NCI-H1694 treated with DMSO at 0.1 percent for 48 hours (cell line): ENCODE data around the gene GJD2.

Experiments
- DNase-seq: peaks from one replicate; lab custom pipeline; 2025; lab: John Stamatoyannopoulos, UW

GJD2 gene

DNA sequence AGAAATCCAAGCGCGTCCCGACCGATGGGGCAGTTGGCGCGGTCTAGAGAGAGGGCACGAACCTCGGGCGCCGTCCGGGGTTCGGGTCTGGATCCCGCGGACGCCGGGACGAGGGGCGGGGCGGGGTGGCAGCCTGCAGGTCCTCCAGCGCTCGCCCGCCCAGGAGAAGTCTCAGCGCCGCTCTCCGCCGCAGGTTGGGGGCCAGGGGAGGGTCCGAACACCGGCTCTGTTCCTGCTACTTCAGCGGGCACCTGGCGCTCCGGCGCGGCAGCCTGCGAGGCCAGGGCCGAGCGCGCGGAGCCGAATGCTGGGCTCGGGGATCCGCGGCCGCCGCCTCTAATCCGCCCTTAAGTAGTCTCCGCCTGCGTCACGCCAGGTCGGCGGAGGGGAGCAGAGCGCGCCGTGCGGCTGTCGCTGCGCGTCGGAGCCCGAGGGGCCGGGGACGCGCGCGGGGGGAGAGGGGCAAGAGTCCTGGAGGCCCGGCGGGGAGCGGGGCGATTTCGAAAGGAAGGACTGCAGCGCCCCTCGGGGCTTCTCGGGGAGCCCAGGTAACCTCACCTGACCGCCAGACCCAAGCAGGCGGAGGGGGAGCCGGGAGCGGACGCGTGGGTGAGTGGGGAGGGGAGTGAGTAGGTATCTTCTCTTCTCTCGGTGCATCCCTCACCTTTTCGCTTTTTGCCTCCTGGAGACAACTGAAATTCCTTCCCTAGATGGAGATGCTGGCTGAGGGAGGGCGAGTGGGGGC, at the start of gene GJD2:
Gene GJD2, minus strand, starts transcription at position 325 of the 745 bp plus-strand sequence. CDS start 510 bp downstream, outside the sequence.
- DNase-seq: no peak

- DNase-seq: peak; percentile 34
Observed at GRCh38 chr15:34804113-34804512, 49.3 kb upstream of the GJD2 start.

DNA sequence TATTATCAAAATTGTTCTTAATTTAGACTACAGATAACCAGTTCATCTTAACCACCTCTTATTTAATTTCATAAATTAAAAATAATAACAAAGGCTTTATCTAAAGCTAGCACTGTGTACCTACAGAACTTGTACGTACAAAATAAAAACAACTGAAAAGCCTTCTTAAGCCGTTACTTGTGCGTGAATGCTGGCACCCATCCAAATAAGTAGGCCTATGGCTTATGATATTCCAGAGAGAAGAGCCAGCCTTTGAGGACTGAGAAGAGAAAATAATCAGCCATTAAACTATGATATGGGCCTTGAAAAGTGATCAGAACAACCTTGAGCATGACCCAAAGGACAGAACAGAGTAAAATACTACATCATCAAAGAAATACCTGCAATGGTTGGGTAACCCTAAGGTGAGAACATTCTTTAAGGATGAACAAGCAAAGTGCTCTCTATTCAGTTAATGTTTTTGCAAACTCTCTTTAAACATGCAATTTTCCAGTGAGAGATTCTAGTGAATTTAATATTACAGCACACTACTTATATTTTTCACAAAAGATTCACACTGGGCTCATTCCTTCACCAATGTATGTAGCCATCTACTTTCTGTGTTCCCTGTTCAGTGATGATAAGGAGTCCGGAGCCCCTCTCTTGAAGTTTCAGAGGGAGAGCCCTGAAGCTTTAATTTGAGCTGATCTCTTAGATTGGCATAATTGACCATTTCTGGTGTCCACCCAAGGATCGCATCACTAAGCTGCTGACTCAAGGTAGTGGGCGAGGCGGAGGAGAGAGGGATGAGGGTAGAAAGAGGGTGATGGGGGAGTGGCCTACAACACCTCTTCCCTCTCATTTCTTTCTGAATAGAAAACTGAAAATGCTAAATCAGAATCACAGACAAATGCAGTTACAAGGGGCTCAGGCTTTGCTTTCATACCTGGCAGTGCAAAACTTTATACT, 48.3 kb upstream of the GJD2 start:
- DNase-seq: no peak

GRCh38 chr15:34802371-34802770, 47.6 kb upstream of the GJD2 start:
- no peak for DNase-seq

GRCh38 chr15:34799149-34800101, 44.6 kb upstream of the GJD2 start:
- DNase-seq: peak; percentile 84

DNA sequence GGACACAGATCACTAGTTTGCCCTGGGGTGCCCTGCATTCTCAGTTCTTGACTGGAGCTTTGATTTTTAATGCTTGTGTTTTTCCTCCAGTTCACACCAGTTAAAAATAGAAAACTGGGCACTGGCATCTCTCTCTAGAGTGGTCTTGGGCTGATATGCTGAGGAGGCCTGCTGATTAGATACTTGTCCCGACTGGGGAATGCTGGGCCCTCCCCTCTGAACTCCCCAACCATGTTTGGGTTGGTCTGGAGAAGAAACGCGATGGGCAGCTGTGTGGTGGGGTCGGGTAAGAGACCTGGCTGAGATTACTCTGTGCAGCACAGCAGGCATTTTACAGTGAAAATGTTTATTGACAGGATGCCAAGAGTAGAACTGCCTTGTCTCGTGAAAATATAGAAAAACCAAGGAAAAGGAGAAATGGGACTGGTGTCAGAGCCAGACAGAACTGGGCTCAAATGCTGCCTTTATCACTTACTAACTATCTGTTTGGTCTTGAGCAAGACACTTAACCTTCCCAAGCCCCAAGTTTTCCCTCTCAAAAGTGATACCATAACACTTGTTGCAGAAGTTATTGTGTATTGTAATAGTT, 42.1 kb upstream of the GJD2 start:
- peak; percentile 20 for DNase-seq

DNA sequence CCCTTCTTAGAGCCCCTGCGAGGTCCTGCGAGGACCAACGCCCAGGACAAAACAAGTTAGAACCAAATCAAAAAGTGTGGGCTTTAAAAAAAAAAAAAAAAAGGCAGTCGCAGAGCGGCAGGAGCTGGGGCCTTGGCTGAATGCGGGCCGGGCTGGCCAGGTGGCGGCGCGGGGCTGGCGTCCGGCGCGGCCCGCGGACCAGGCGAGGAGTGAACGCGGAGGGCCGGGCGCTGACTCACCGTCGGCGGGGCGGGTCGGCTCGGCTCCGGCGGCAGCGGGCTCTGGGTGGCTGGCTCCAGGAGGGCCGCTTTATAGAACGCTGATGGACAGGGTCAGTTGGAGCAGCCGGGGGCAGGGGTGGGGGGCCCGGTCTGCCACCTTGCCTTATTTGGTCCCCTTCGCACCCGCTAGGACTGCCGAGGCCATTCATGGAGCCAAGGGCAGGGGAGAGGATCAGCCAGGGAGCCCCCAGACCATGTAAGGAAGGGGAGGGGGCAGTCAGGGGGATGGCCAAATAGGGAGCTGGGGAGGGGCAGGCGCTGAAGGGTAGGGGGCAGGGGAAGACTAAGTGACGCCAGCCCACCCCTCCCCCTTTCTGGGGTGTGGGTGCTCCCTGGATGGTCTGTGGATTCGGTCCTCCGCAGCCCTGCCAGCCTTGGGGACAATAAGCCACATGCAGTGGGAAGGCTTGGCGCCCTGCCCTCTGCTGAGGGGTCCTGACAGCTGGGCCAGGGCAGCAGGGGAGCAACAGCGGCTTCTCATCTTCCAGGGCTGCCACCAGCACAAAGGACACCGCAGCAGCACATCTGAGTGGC, 40.7 kb upstream of the GJD2 start, which contains the start of gene ACTC1:
Gene ACTC1, minus strand, starts transcription at position 283 of the 815 bp plus-strand sequence. CDS start 741 bp downstream, outside the sequence.
- DNase-seq: peak; percentile 27

DNA sequence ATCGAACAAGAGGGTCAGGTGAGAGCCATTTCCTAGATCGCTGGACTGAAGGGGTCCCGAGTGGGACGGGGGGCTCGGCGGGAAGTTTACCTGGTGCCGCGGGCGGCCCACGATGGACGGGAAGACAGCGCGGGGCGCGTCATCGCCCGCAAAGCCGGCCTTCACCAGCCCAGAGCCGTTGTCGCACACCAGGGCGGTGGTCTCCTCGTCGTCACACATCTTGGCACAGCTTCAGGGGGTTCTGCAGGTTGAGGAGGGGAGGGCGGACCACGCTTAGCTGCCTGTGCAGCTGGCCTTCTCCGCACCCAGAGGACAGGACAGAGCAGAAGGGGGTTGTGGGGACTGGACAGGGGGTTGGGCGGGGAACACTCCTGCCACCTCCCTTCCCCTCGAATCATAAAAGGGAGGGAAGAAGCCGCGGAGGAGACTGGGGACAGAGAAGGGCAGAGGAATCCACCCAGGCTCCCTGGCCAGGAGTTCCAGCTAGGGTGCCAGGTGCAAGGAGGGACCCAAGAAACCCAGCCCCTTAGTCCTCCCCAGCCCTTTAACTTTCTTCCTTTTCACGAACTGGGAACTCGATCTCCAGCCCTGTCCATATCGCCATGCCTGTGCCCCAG, 39.9 kb upstream of the GJD2 start:
- no peak for DNase-seq

DNA sequence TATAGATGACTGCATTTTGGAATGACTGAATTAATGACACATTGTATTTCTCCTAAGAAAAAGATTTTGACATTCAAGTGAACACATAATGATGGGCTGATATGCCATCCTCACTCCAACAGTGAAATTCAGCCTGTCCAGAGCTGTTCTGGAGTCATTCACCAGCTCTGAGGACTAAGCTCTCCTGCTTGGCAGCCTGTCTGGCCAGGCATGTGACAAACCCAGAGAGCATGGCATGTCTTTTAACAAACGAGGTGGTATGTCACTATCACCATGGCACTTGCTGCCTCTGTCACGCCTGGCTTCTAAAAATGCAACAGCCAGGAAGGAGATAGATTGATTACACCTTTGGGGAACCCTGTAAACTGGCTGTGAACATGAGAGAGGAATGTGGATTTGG, 39.1 kb upstream of the GJD2 start:
- DNase-seq: no peak

DNA sequence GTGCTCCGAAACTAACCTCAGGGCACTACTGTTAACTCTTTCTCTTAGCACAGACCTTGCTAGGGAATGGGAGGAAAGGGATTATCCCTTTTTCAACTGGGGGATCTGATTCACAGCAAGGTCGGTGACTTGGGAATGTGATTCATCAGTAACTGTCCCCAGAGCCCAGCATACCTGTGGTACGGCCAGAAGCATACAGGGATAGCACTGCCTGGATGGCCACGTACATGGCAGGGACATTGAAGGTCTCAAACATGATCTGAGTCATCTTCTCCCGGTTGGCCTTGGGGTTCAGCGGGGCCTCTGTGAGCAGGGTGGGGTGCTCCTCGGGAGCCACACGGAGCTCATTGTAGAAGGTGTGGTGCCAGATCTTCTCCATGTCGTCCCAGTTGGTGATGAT, 38.3 kb upstream of the GJD2 start:
- DNase-seq: no peak

DNA sequence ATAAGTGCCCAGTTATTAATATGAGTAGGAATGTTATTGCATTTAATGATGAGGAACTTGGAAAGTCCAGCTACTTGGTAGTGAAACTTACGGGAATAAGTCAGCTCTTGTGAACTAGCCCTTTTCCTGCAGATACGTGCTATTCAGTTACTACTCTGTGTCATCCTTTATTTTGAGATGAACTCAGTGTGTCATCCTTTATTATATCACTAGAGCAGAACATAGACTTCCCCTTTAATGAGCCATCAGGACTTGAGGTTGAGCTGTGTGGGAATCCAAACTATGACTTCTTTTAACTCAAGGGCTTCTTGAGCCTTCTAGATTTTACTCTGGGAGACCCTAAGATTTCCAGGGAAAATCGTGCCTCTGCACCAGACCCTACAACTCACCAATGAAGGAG, 36.9 kb upstream of the GJD2 start:
- DNase-seq: no peak

DNA sequence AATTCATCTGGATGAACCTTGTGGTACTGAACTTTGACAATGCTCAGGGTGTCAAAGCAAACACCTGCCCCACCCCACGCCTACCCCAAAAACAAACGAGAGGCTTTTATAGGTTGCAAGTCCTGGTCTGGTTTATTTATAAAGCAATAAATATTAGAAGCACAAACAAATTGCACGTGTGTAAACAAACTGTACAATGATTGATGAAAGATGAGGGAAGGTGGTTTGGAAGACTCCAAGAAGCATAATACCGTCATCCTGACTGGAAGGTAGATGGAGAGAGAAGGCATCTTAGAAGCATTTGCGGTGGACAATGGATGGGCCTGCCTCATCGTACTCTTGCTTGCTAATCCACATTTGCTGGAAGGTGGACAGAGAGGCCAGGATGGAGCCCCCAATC, 35.3 kb upstream of the GJD2 start:
- DNase-seq: no peak

GRCh38 chr15:34789326-34789725, 34.5 kb upstream of the GJD2 start:
- no peak for DNase-seq

- no peak for DNase-seq
Observed at GRCh38 chr15:34786206-34786605, 31.4 kb upstream of the GJD2 start.

DNA sequence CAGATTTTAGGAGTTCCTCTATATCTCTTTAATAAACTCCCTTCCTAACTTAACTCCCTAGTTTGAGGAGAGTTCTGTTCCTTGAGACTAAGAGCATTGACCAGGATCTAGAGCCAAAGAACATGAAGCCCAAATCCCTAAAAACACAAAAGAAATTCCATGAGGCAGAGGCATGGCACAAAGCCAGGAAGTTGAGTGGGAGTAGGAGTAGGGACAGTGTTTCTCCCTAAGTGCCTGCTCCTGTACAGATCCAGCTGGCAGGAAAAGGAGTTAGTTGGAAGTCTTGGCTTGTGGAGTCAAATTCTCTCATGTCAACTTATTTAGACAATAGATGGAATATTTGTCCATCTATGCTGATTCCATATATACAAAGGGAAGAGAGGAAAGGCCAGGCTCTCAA, 29.2 kb upstream of the GJD2 start:
- no peak for DNase-seq

- no peak for DNase-seq
Observed at GRCh38 chr15:34783431-34783830, 28.6 kb upstream of the GJD2 start.

- DNase-seq: no peak
Observed at GRCh38 chr15:34782901-34783300, 28.1 kb upstream of the GJD2 start.

DNA sequence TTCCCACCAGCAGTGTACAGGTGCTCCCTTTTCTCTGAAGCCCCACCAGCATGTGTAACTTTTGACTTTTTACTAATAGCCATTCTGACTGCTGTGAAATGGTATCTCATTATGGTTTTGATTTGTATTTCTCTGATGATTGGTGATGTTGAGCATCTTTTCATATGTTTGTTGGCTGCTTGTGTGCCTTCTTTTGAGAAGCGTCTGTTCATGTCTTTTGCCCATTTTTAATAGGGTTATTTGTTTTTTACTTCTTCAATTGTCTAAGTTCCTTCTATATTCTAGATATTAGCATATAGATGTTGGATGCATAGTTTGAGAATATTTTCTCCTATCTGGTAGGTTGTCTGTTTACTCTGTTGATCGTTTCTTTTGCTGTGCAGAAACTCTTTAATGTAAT, 25.9 kb upstream of the GJD2 start:
- no peak for DNase-seq

DNA sequence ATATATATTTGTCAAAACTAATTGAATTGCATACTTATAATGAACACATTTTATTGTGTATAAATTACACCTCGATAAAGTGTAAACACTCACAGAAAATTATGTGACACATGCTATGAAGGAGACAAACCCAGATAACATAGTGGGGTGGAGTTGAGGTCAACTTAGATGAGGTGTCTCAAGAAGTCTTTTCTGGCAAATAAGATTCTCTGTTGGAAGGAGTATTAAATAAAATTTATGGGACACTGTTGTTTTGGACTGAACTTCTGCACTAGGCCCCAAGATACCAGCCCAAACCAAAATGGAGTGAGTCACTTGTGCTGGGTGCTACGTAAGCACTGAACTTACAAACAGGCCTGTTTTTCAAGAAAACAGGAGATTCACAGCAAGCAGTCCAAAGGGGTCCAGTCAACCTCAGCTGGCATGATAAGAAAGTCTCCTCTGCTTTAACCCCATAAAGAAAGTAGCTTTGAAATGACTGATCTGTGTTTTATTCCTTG, 21.9 kb upstream of the GJD2 start:
- no peak for DNase-seq

GRCh38 chr15:34773917-34774316, 19.1 kb upstream of the GJD2 start:
- DNase-seq: no peak
